Spleen (tissue), 7 donors: ENCODE measurements around the gene VSX1.

ENCODE experiments used
- CTCF ChIP-seq, 11 experiments: fragments of 200-600 bp in 7 of 11; fragments of 450-650 bp in 4 of 11; sonication (generic) in 4 of 11; IDR thresholded peaks in 8 of 11; conservative IDR thresholded peaks in 3 of 11; 1 replicate in 7 of 11; 2 replicates in 4 of 11; pipeline versions ENCODE4 v1.4.0 to v1.8.0; 2016 to 2021; ENCODE audit warnings: antibody characterized with exemption in 11 of 11, inconsistent platforms in 4 of 11, mild to moderate bottlenecking in 1 of 11
- POLR2A ChIP-seq, 3 donors: fragments of 450-650 bp; IDR thresholded peaks; one replicate each; pipeline ENCODE4 v1.5.1; 2017; ENCODE audit warnings: antibody characterized with exemption in 3 of 3, mild to moderate bottlenecking in 1 of 3
- donor health status: DM: no; HTN: no; CAD: no; lungs with moderate emphysema.
- donor health status: DM: no; HTN: no; CAD: no.
- donor health status: DM: no; HTN: no; CAD: no.

- TF ChIP-seq CTCF (IDR thresholded peaks at IDR 0.05 in 8 of 11, conservative IDR thresholded peaks at IDR 0.05 in 3 of 11), result no peak
- no peak for TF ChIP-seq POLR2A (IDR thresholded peaks at IDR 0.05)
Observed at GRCh38 chr20:25103526-25103925, 21.6 kb upstream of the VSX1 start.
